Progenitor cell of endocrine pancreas (in vitro differentiated cells): Measurements from ENCODE around the gene BMP10. TPM values are rescaled to one million over a fixed set of nuclear protein-coding genes. Genes with fewer than 3 reads are reported as not detected.

Source experiments
- DNase-seq: peaks from one replicate; pipeline ENCODE4 v3.0.0; 2021; ENCODE audit warnings: low spot score; ENCODE audit not compliant: unreplicated experiment
- H3K27ac Mint-ChIP-seq: 2 replicates; pipeline ENCODE4 v1.8.0; 2021; ENCODE audit warnings: mild to moderate bottlenecking, moderate library complexity, mixed read lengths
- H3K27me3 Mint-ChIP-seq: 2 replicates; pipeline ENCODE4 v1.8.0; 2021; ENCODE audit warnings: mixed read lengths
- H3K36me3 Mint-ChIP-seq: 2 replicates; pipeline ENCODE4 v1.8.0; 2022; ENCODE audit warnings: mixed read lengths; ENCODE audit not compliant: insufficient read depth
- H3K4me1 Mint-ChIP-seq: 2 replicates; pipeline ENCODE4 v1.8.0; 2021; ENCODE audit warnings: low read depth, mixed read lengths
- H3K4me3 Mint-ChIP-seq: 2 replicates; pipeline ENCODE4 v1.8.0; 2021; ENCODE audit warnings: low read depth, mild to moderate bottlenecking, moderate library complexity, mixed read lengths
- H3K9me3 Mint-ChIP-seq: 2 replicates; pipeline ENCODE4 v1.8.0; 2021; ENCODE audit warnings: low read depth, mixed read lengths
- total RNA-seq: library from RNA; stranded (reverse); gene quantifications from 2 replicates; pipeline ENCODE4 v1.2.1, GENCODE V29; 2021
- TF ChIP-seq, protein P1 (sequence below): fragments of 200-600 bp; sonication (generic); IDR thresholded peaks from one replicate; pipeline ENCODE4 v1.5.0; 2021; ENCODE audit warnings: antibody characterized with exemption, mild to moderate bottlenecking; ENCODE audit not compliant: unreplicated experiment

BMP10 gene
- total RNA-seq, 1 donor from 2014 or later, result not detected

GRCh38 chr2:68860111-68860510 lies 11.1 kb downstream of the BMP10 start:
- no peaks in the 10 kb centered on the region for H3K9me3 Mint-ChIP-seq
- TF ChIP-seq, protein P1, sequence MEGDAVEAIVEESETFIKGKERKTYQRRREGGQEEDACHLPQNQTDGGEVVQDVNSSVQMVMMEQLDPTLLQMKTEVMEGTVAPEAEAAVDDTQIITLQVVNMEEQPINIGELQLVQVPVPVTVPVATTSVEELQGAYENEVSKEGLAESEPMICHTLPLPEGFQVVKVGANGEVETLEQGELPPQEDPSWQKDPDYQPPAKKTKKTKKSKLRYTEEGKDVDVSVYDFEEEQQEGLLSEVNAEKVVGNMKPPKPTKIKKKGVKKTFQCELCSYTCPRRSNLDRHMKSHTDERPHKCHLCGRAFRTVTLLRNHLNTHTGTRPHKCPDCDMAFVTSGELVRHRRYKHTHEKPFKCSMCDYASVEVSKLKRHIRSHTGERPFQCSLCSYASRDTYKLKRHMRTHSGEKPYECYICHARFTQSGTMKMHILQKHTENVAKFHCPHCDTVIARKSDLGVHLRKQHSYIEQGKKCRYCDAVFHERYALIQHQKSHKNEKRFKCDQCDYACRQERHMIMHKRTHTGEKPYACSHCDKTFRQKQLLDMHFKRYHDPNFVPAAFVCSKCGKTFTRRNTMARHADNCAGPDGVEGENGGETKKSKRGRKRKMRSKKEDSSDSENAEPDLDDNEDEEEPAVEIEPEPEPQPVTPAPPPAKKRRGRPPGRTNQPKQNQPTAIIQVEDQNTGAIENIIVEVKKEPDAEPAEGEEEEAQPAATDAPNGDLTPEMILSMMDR, result no peak
- peaks cover 52% of the 10 kb centered on the region for H3K27me3 Mint-ChIP-seq
- no peak for DNase-seq
- H3K4me1 Mint-ChIP-seq, result no peaks in the 10 kb centered on the region
- no peaks in the 10 kb centered on the region for H3K36me3 Mint-ChIP-seq
- no peak overlapping the region for H3K4me3 Mint-ChIP-seq
- H3K27ac Mint-ChIP-seq, result no peak overlapping the region

- Mint-ChIP-seq H3K27ac (no peak overlapping the region), H3K4me3 (no peak overlapping the region), H3K27me3 (peaks cover 40% of the 10 kb centered on the region), H3K4me1 (no peaks in the 10 kb centered on the region), H3K9me3 (no peaks in the 10 kb centered on the region), H3K36me3 (no peaks in the 10 kb centered on the region)
- no peak for DNase-seq
- TF ChIP-seq, protein P1, result no peak
Measured at GRCh38 chr2:68857855-68858456, 13.2 kb downstream of the BMP10 start.

- DNase-seq, result no peak
- Mint-ChIP-seq H3K4me3 (no peak overlapping the region), H3K27ac (no peak overlapping the region), H3K36me3 (no peaks in the 10 kb centered on the region), H3K9me3 (no peaks in the 10 kb centered on the region), H3K4me1 (no peaks in the 10 kb centered on the region), H3K27me3 (peaks cover 40% of the 10 kb centered on the region)
- TF ChIP-seq, protein P1, result no peak
Measured at GRCh38 chr2:68857202-68857845, 13.9 kb downstream of the BMP10 start.

DNA sequence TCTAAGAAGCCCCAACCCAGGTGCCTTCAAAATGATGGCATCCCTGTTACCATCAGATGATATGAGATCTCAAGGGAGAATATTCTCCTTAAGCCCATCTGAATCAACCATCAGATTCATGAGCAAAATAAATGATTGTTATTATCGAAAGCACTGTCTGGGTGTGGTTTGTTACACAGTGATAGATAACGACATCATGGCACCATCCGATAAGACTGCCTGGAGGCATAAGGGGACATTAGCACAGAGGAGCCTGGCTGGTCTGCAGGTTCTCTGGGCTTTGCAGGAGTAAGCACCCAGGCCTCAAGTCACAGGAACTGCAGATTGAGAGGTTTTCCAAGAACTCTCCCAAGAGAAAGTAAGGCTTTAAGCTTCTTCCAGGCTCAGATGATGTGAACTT lies 15.6 kb downstream of the BMP10 start:
- peaks cover under 1% of the 10 kb centered on the region for H3K4me1 Mint-ChIP-seq
- no peaks in the 10 kb centered on the region for H3K9me3 Mint-ChIP-seq
- H3K27ac Mint-ChIP-seq, result no peak overlapping the region
- H3K27me3 Mint-ChIP-seq, result peaks cover 32% of the 10 kb centered on the region
- TF ChIP-seq, protein P1, result no peak
- no peak for DNase-seq
- no peaks in the 10 kb centered on the region for H3K36me3 Mint-ChIP-seq
- H3K4me3 Mint-ChIP-seq, result no peak overlapping the region

- DNase-seq, result no peak
- Mint-ChIP-seq H3K36me3 (no peaks in the 10 kb centered on the region), H3K9me3 (no peaks in the 10 kb centered on the region), H3K27ac (no peak overlapping the region), H3K27me3 (peaks cover 26% of the 10 kb centered on the region), H3K4me3 (no peak overlapping the region), H3K4me1 (peaks cover 4% of the 10 kb centered on the region)
- TF ChIP-seq, protein P1, result no peak
Measured at GRCh38 chr2:68854476-68854875, 16.7 kb downstream of the BMP10 start.
